PC-3 (cell line): ENCODE results near the gene LSM5. TPM values are rescaled to one million over a fixed set of nuclear protein-coding genes. Genes with fewer than 3 reads are reported as not detected.

Experiments
- ATAC-seq: fragments of 200-7000 bp; cut with Tn5 transposase; 2 replicates; pipeline ENCODE4 v1.9.1; 2020; ENCODE audit warnings: mild to moderate bottlenecking, moderate library complexity
- BruUV-seq: library from RNA; stranded (reverse); fragments of 400-500 nt; replicated peaks from 2 replicates; lab custom pipeline; 2021; lab: Mats Ljungman, UMichigan
- CTCF ChIA-PET: fragments of 300-600 bp; sonication (Branson Sonifier 250); formaldehyde crosslinking; loops from one replicate; lab custom pipeline; 2022; ENCODE audit warnings: antibody characterized with exemption; lab: Charles Lee
- POLR2A ChIA-PET: fragments of 300-600 bp; sonication (Branson Sonifier 250); formaldehyde crosslinking; loops from one replicate; lab custom pipeline; 2022; ENCODE audit warnings: antibody characterized with exemption; ENCODE audit not compliant: unreplicated experiment; lab: Charles Lee
- DNase-seq: peaks from one replicate; pipeline ENCODE4 v3.0.0-alpha.2; 2015
- H2AFZ ChIP-seq: fragments of 300-600 bp; sonication (generic); 2 replicates; pipeline ENCODE4 v1.6.0; 2016; ENCODE audit warnings: antibody characterized with exemption, low read length
- H3F3A ChIP-seq: fragments of 300-600 bp; sonication (generic); one replicate; pipeline ENCODE4 v1.6.0; 2017; ENCODE audit warnings: antibody characterized with exemption, low read length, control low read depth, mild to moderate bottlenecking; ENCODE audit not compliant: unreplicated experiment
- H3K27ac ChIP-seq: fragments of 300-600 bp; sonication (generic); 2 replicates; pipeline ENCODE4 v1.5.1; 2016; ENCODE audit warnings: mild to moderate bottlenecking, low read length
- H3K27me3 ChIP-seq: fragments of 300-600 bp; sonication (generic); 2 replicates; pipeline ENCODE4 v1.6.1; 2016; ENCODE audit warnings: low read length, mixed read lengths
- H3K36me3 ChIP-seq: fragments of 300-600 bp; sonication (generic); 2 replicates; pipeline ENCODE4 v1.6.1; 2016; ENCODE audit warnings: low read depth, mixed run types, low read length, mixed read lengths
- H3K4me1 ChIP-seq: fragments of 300-600 bp; sonication (generic); 2 replicates; pipeline ENCODE4 v1.5.1; 2016; ENCODE audit warnings: low read length; ENCODE audit not compliant: insufficient read depth
- H3K4me2 ChIP-seq: fragments of 300-600 bp; sonication (generic); 2 replicates; pipeline ENCODE4 v1.6.0; 2016; ENCODE audit warnings: low read length
- H3K4me3 ChIP-seq: fragments of 300-600 bp; sonication (generic); 2 replicates; pipeline ENCODE4 v1.5.1; 2016; ENCODE audit warnings: mild to moderate bottlenecking, low read length, mixed read lengths
- H3K79me2 ChIP-seq: fragments of 300-600 bp; sonication (generic); 2 replicates; pipeline ENCODE4 v1.6.1; 2017; ENCODE audit warnings: low read length, mixed read lengths
- H3K9ac ChIP-seq: fragments of 300-600 bp; sonication (generic); 2 replicates; pipeline ENCODE4 v1.6.0; 2016; ENCODE audit warnings: mild to moderate bottlenecking, low read length
- H3K9me2 ChIP-seq: fragments of 300-600 bp; sonication (generic); replicated peaks from 2 replicates; pipeline ENCODE4 v1.6.1; 2016; ENCODE audit warnings: mixed run types, low read length, mixed read lengths
- H3K9me3 ChIP-seq: fragments of 300-600 bp; sonication (generic); 2 replicates; pipeline ENCODE4 v1.6.1; 2016; ENCODE audit warnings: low read length, mixed read lengths
- H4K20me1 ChIP-seq: fragments of 300-600 bp; sonication (generic); 2 replicates; pipeline ENCODE4 v1.6.1; 2016; ENCODE audit warnings: low read length, mixed read lengths
- EZH2 ChIP-seq: fragments of 300-600 bp; sonication (generic); IDR thresholded peaks from one replicate; pipeline ENCODE4 v1.6.1; 2017; ENCODE audit warnings: antibody characterized with exemption, mild to moderate bottlenecking, low read length; ENCODE audit not compliant: unreplicated experiment
- EZH2phosphoT487 ChIP-seq: fragments of 300-600 bp; sonication (generic); IDR thresholded peaks from 2 replicates; pipeline ENCODE4 v1.6.1; 2018; ENCODE audit warnings: mild to moderate bottlenecking, antibody characterized with exemption, low read length, borderline replicate concordance
- intact Hi-C: fragments of 100-400 bp; cut with micrococcal nuclease; formaldehyde crosslinking; loops from 2 replicates; pipeline ENCODE4 v1.9.0; 2023
- total RNA-seq: library from RNA; depleted of rRNA; stranded (reverse); fragments of >200 nt; gene quantifications from 2 replicates; pipeline ENCODE4 v1.2.3, GENCODE V29; 2014
- TF ChIP-seq, protein P1 (sequence below): fragments of 300-600 bp; sonication (generic); conservative IDR thresholded peaks from 2 replicates; pipeline ENCODE4 v1.5.1; 2017; ENCODE audit warnings: antibody characterized with exemption, low read depth, mild to moderate bottlenecking, low read length

The LSM5 gene
- total RNA-seq, 1 experiment from 2014 or later: 24.8 TPM

DNA sequence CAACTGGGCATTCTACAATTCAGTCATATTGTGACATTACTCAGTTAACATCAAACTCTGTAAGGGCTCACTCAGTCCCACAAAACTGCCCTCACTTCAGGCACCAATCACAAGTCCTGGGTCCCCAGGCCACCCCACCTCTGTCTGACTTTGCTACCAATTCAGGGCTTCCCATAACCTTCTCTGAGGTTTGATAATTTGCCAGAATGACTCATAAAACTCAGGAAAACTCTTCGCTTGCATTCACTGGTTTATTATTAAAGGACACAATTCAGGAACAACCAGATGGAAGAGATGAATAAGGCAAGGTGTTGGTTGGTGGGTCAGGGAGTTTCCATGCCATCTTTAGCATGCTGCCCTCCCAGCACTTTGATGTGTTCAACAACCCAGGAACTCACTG is 46.4 kb upstream of the LSM5 start:
- no peak overlapping the region for H3K9ac ChIP-seq
- peak; percentile 86 for DNase-seq
- TF ChIP-seq, protein P1, sequence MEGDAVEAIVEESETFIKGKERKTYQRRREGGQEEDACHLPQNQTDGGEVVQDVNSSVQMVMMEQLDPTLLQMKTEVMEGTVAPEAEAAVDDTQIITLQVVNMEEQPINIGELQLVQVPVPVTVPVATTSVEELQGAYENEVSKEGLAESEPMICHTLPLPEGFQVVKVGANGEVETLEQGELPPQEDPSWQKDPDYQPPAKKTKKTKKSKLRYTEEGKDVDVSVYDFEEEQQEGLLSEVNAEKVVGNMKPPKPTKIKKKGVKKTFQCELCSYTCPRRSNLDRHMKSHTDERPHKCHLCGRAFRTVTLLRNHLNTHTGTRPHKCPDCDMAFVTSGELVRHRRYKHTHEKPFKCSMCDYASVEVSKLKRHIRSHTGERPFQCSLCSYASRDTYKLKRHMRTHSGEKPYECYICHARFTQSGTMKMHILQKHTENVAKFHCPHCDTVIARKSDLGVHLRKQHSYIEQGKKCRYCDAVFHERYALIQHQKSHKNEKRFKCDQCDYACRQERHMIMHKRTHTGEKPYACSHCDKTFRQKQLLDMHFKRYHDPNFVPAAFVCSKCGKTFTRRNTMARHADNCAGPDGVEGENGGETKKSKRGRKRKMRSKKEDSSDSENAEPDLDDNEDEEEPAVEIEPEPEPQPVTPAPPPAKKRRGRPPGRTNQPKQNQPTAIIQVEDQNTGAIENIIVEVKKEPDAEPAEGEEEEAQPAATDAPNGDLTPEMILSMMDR: no peak
- TF ChIP-seq EZH2 (no peak), EZH2phosphoT487 (no peak)
- peaks cover 28% of the 10 kb centered on the region for H3K79me2 ChIP-seq
- no peaks in the 10 kb centered on the region for H3F3A ChIP-seq
- BruUV-seq: no TSS peak
- peaks cover 16% of the 10 kb centered on the region for H3K4me1 ChIP-seq
- no peak overlapping the region for H3K27ac ChIP-seq
- H3K4me2 ChIP-seq: no peak overlapping the region
- no peaks in the 10 kb centered on the region for H4K20me1 ChIP-seq
- intact Hi-C loops: loop anchor here (2.0 kb wide), 1 partner anchor 36 kb away; no protein-coding TSS in a partner anchor
- H2AFZ ChIP-seq: no peak overlapping the region
- no peaks in the 10 kb centered on the region for H3K27me3 ChIP-seq
- POLR2A ChIA-PET: interaction anchor here (0.5 kb wide), 1 partner anchor 9 kb away, joined by 3 read pairs; no protein-coding TSS in a partner anchor
- CTCF ChIA-PET: no interaction called here
- no peak overlapping the region for H3K4me3 ChIP-seq
- H3K9me3 ChIP-seq: no peaks in the 10 kb centered on the region
- no peaks in the 10 kb centered on the region for H3K9me2 ChIP-seq
- H3K36me3 ChIP-seq: no peaks in the 10 kb centered on the region
- peak; percentile 81 for ATAC-seq

DNA sequence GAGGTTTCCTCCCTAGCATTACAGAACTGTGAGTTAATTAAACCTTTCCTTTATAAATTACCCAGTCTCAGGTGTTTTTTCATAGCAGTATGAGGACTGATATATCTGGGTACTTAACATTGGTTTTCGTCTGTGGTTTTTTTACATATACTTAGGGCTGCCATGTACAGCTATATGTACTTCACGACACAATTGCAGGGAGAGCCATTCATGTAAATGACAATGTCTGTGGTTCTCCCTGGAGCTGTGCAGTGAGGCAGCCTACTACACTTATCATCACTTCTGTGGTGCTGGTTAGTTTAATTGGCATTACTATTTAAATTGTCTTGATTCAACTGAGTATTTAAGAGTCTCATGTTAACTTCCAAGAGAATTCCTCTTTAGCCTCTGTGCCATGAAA is 45.8 kb upstream of the LSM5 start:
- TF ChIP-seq EZH2phosphoT487 (no peak), EZH2 (no peak)
- TF ChIP-seq, protein P1: no peak
- peak; percentile 17 for ATAC-seq
- Histone ChIP-seq H2AFZ (no peak overlapping the region), H3K27me3 (no peaks in the 10 kb centered on the region), H3K79me2 (peaks cover 30% of the 10 kb centered on the region), H3K4me1 (peaks cover 18% of the 10 kb centered on the region), H3K9me2 (no peaks in the 10 kb centered on the region), H3K27ac (no peak overlapping the region), H4K20me1 (no peaks in the 10 kb centered on the region), H3K36me3 (no peaks in the 10 kb centered on the region), H3K4me2 (no peak overlapping the region), H3K4me3 (no peak overlapping the region), H3F3A (no peaks in the 10 kb centered on the region), H3K9ac (no peak overlapping the region), H3K9me3 (no peaks in the 10 kb centered on the region)
- ChIA-PET CTCF (no interaction called here), POLR2A (interaction anchor here (0.5 kb wide), 1 partner anchor 9 kb away, joined by 3 read pairs; no protein-coding TSS in a partner anchor)
- BruUV-seq: no TSS peak
- DNase-seq: no peak
- intact Hi-C loops: loop anchor here (2.0 kb wide), 1 partner anchor 35 kb away; no protein-coding TSS in a partner anchor

DNA sequence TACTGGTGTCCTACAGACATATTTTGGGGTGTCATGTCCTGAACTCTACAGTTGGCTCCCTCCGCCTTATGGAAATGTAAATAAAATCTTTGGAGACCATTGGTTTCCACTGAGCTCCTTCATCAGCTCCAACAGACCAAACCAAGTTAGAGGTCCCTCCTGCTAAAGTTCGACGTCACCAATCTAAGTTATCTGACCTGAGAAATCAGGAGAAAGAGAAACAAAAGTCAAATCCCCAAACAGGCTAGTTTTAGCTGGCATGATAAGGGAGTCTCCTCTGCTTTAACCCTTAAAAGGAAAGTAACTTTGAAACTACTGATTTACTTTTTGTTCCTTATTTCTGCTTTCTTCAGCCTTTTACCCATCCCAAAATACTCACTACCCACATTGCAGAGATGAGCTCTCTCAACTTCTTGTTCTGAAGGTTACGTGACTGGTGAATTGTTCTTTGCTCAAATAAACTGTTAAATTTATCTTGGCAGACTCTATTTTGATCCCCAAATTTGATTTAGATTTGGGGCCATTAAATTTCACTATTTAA is 45.1 kb upstream of the LSM5 start:
- Histone ChIP-seq H2AFZ (no peak overlapping the region), H3K4me1 (peaks cover 18% of the 10 kb centered on the region), H3K9me2 (no peaks in the 10 kb centered on the region), H3K27me3 (no peaks in the 10 kb centered on the region), H3K4me3 (no peak overlapping the region), H3K9ac (no peak overlapping the region), H3F3A (no peaks in the 10 kb centered on the region), H3K9me3 (no peaks in the 10 kb centered on the region), H4K20me1 (no peaks in the 10 kb centered on the region), H3K27ac (no peak overlapping the region), H3K4me2 (no peak overlapping the region), H3K36me3 (no peaks in the 10 kb centered on the region), H3K79me2 (peaks cover 30% of the 10 kb centered on the region)
- ChIA-PET CTCF (no interaction called here), POLR2A (no interaction called here)
- ATAC-seq (no peak), DNase-seq (no peak)
- TF ChIP-seq, protein P1: no peak
- TF ChIP-seq EZH2 (no peak), EZH2phosphoT487 (no peak)
- no TSS peak for BruUV-seq
- intact Hi-C loops: no loop called here
